ENCODE results near the gene IL17RE. TPM values are rescaled to one million over a fixed set of nuclear protein-coding genes. Genes with fewer than 3 reads are reported as not detected.

Gene IL17RE
- total and polyA plus RNA-seq, 2 of the 13 experiments (the other 11 are each of a cell fraction or from before 2014, with no cell fraction given) = 14.5 to 24.1 TPM

DNA sequence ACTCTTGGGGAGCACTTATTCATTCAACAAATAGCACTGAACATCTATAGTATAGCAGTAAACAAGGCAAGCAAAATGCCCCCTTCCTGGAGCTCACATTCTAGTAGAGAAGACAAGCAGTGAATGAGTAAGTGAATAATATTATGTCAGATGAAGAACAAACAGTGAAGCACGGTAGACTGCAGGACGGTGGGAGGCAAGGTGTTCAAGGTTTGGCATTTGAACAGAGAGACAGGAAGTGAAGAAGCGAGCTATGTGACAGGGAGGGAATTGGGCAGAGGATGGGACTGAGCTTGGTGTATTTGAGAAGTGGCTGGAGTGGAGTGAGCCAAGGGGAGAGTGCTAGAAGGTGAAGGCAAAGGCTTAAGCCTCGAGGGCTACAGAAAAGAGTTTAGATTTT is 32.3 kb downstream of the IL17RE start (continued):
- TF ChIP-seq TFDP1 (CRISPR knock-in tag; IDR thresholded peaks at IDR 0.05; ENCODE audit: borderline replicate concordance) (no peak), SOX6 (IDR thresholded peaks at IDR 0.05) (no peak), SOX6 (CRISPR knock-in tag; IDR thresholded peaks at IDR 0.05) (no peak), HOXA5 (CRISPR knock-in tag; IDR thresholded peaks at IDR 0.05) (no peak), ZNF607 (CRISPR knock-in tag; IDR thresholded peaks at IDR 0.05; ENCODE audit: borderline replicate concordance) (no peak), ZNF569 (CRISPR knock-in tag; IDR thresholded peaks at IDR 0.05; ENCODE audit: borderline replicate concordance) (no peak), NR2C2 (CRISPR knock-in tag; IDR thresholded peaks at IDR 0.05; ENCODE audit: borderline replicate concordance) (no peak)
- TF ChIP-seq, protein P1, sequence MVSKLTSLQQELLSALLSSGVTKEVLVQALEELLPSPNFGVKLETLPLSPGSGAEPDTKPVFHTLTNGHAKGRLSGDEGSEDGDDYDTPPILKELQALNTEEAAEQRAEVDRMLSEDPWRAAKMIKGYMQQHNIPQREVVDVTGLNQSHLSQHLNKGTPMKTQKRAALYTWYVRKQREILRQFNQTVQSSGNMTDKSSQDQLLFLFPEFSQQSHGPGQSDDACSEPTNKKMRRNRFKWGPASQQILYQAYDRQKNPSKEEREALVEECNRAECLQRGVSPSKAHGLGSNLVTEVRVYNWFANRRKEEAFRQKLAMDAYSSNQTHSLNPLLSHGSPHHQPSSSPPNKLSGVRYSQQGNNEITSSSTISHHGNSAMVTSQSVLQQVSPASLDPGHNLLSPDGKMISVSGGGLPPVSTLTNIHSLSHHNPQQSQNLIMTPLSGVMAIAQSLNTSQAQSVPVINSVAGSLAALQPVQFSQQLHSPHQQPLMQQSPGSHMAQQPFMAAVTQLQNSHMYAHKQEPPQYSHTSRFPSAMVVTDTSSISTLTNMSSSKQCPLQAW (CRISPR knock-in tag; IDR thresholded peaks at IDR 0.05) = no peak
- TF ChIP-seq, protein P2, sequence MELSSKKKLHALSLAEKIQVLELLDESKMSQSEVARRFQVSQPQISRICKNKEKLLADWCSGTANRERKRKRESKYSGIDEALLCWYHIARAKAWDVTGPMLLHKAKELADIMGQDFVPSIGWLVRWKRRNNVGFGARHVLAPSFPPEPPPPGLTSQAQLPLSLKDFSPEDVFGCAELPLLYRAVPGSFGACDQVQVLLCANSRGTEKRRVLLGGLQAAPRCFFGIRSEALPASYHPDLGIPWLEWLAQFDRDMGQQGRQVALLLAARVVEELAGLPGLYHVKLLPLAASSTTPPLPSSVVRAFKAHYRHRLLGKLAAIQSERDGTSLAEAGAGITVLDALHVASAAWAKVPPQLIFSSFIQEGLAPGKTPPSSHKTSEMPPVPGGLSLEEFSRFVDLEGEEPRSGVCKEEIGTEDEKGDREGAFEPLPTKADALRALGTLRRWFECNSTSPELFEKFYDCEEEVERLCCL (CRISPR knock-in tag; IDR thresholded peaks at IDR 0.05; ENCODE audit: borderline replicate concordance) = no peak
- TF ChIP-seq, protein P3, sequence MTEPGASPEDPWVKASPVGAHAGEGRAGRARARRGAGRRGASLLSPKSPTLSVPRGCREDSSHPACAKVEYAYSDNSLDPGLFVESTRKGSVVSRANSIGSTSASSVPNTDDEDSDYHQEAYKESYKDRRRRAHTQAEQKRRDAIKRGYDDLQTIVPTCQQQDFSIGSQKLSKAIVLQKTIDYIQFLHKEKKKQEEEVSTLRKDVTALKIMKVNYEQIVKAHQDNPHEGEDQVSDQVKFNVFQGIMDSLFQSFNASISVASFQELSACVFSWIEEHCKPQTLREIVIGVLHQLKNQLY (CRISPR knock-in tag; IDR thresholded peaks at IDR 0.05) = no peak

Data from HepG2 (cell line).